GM12878 (cell line): ENCODE measurements around the gene OGFR. TPM values are rescaled to one million over a fixed set of nuclear protein-coding genes. Genes with fewer than 3 reads are reported as not detected.
A peak's percentile ranks its signal among the peaks of the same experiment; 100 is the strongest.

Experiments used
- ATAC-seq: fragments of 200-7000 bp; cut with Tn5 transposase; 3 replicates; pipeline ENCODE4 v1.9.1; 2020; ENCODE audit warnings: mild to moderate bottlenecking, moderate library complexity
- BruUV-seq: library from RNA; stranded (reverse); fragments of 400-500 nt; replicated peaks from 2 replicates; lab custom pipeline; 2021; lab: Mats Ljungman, UMichigan
- CTCF ChIA-PET: fragments of 300-600 bp; sonication (Branson Sonifier 250); formaldehyde crosslinking; extraction: SDS; loops from one replicate; lab custom pipeline; 2021; ENCODE audit warnings: inconsistent platforms; lab: Yijun Ruan, JAX
- POLR2A ChIA-PET: fragments of 350-600 bp; formaldehyde crosslinking; extraction: SDS; loops from one replicate; lab custom pipeline; 2021; ENCODE audit warnings: inconsistent platforms; lab: Charles Lee
- RAD21 ChIA-PET: fragments of 300-600 bp; sonication (Branson Sonifier 250); formaldehyde crosslinking; loops from one replicate; lab custom pipeline; 2023; ENCODE audit warnings: antibody characterized with exemption; ENCODE audit not compliant: unreplicated experiment; lab: Charles Lee
- SMC1A ChIA-PET: fragments of 300-600 bp; sonication (Branson Sonifier 250); formaldehyde crosslinking; loops from one replicate; lab custom pipeline; 2023; ENCODE audit not compliant: unreplicated experiment, uncharacterized antibody; lab: Charles Lee
- DNase-seq: peaks from one replicate; pipeline ENCODE4 v3.0.0-alpha.2; 2011; ENCODE audit warnings: low read depth, low spot score
- FAIRE-seq: peaks from 3 replicates; lab custom pipeline; 2011; peaks lifted over from hg19 to GRCh38; lab: Jason Lieb, UNC
- H2AFZ ChIP-seq: 2 replicates; pipeline ENCODE4 v1.6.0; 2011; ENCODE audit warnings: low read depth, low read length, control low read depth; ENCODE audit not compliant: control insufficient read depth
- H3K27ac ChIP-seq: 2 replicates; pipeline ENCODE4 v1.5.1; 2011; ENCODE audit warnings: control low read depth; ENCODE audit not compliant: control insufficient read depth, insufficient read depth
- H3K27me3 ChIP-seq, 2 experiments: replicated peaks in 1 of 2; 2 replicates each; pipeline versions ENCODE4 v1.6.0 to v1.6.1; 2011; ENCODE audit warnings: low read length in 1 of 2; ENCODE audit not compliant: control insufficient read depth in 2 of 2, insufficient read depth in 2 of 2
- H3K36me3 ChIP-seq, 2 experiments: 2 replicates each; pipeline ENCODE4 v1.5.1; 2011; ENCODE audit warnings: low read length in 1 of 2; ENCODE audit not compliant: control insufficient read depth in 2 of 2, insufficient read depth in 2 of 2
- H3K4me1 ChIP-seq: 2 replicates; pipeline ENCODE4 v1.6.1; 2011; ENCODE audit warnings: mild to moderate bottlenecking, low read length, moderate library complexity, mixed read lengths; ENCODE audit not compliant: control insufficient read depth, insufficient read depth
- H3K4me2 ChIP-seq: 2 replicates; pipeline ENCODE4 v1.6.0; 2011; ENCODE audit warnings: control low read depth; ENCODE audit not compliant: control insufficient read depth, insufficient read depth
- H3K4me3 ChIP-seq: fragments of 200-600 bp; sonication (generic); 2 replicates; pipeline ENCODE4 v1.5.1; 2016
- H3K79me2 ChIP-seq: 2 replicates; pipeline ENCODE4 v1.6.0; 2011; ENCODE audit warnings: low read length; ENCODE audit not compliant: control insufficient read depth, insufficient read depth
- H3K9ac ChIP-seq: 2 replicates; pipeline ENCODE4 v1.8.0; 2011; ENCODE audit warnings: low read length, control low read depth, mixed read lengths; ENCODE audit not compliant: control insufficient read depth, insufficient read depth
- H3K9me3 ChIP-seq: replicated peaks from 3 replicates; pipeline ENCODE4 v1.5.1; 2011; ENCODE audit warnings: mild to moderate bottlenecking, low read length; ENCODE audit not compliant: control insufficient read depth, insufficient read depth
- H4K20me1 ChIP-seq: 2 replicates; pipeline ENCODE4 v1.6.0; 2011; ENCODE audit not compliant: control insufficient read depth, insufficient read depth
- CHD2 ChIP-seq: IDR thresholded peaks from 2 replicates; pipeline ENCODE4 v1.6.1; 2011; ENCODE audit warnings: low read depth, low read length, improper control_type of control experiment, borderline replicate concordance
- CTCF ChIP-seq, 3 experiments: IDR thresholded peaks in 2 of 3; conservative IDR thresholded peaks in 1 of 3; 2 replicates each; pipeline ENCODE4 v1.5.1; 2011; ENCODE audit warnings: low read depth in 3 of 3, low read length in 3 of 3, mild to moderate bottlenecking in 3 of 3, control low read depth in 2 of 3, moderate library complexity in 2 of 3, inconsistent platforms in 1 of 3, mixed read lengths in 1 of 3; ENCODE audit not compliant: control insufficient read depth in 2 of 3, insufficient read depth in 1 of 3; ENCODE audit errors: extremely low read depth in 1 of 3
- IKZF1 ChIP-seq: fragments of 450-650 bp; conservative IDR thresholded peaks from 2 replicates; pipeline ENCODE4 v1.6.1; 2017; ENCODE audit warnings: antibody characterized with exemption, mild to moderate bottlenecking
- KAT2A ChIP-seq: conservative IDR thresholded peaks from 2 replicates; pipeline ENCODE4 v1.6.1; 2011; ENCODE audit warnings: low read depth, low read length; ENCODE audit not compliant: control insufficient read depth
- RAD21 ChIP-seq: IDR thresholded peaks from 2 replicates; pipeline ENCODE4 v1.6.1; 2011; ENCODE audit warnings: mild to moderate bottlenecking, low read depth, low read length, moderate library complexity; ENCODE audit not compliant: insufficient read depth
- SMC3 ChIP-seq: IDR thresholded peaks from 2 replicates; pipeline ENCODE4 v1.6.1; 2011; ENCODE audit warnings: low read length, improper control_type of control experiment, borderline replicate concordance
- TCF7 ChIP-seq: IDR thresholded peaks from 2 replicates; pipeline ENCODE4 v1.6.1; 2014; ENCODE audit warnings: antibody characterized with exemption, borderline replicate concordance
- YY1 ChIP-seq: IDR thresholded peaks from 2 replicates; pipeline ENCODE4 v1.6.1; 2011; ENCODE audit warnings: low read depth, mild to moderate bottlenecking, low read length
- WGBS: methylation state at CpG from one replicate; pipeline ENCODE4 v1.1.6; 2016; ENCODE audit warnings: low lambda C conversion rate; ENCODE audit not compliant: insufficient replicate concordance, insufficient coverage; ENCODE audit errors: missing lambda C conversion rate; 5-methylcytosine and 5-hydroxymethylcytosine counted together
- in situ Hi-C: fragments of 300-500 bp; cut with MboI; formaldehyde crosslinking; loops from 9 replicates; pipeline ENCODE4 v1.14.3; 2018; ENCODE audit warnings: mixed read lengths
- intact Hi-C: fragments of 100-400 bp; cut with micrococcal nuclease; formaldehyde crosslinking; loops from one replicate; pipeline ENCODE4 v1.14.2; 2022; ENCODE audit not compliant: unreplicated experiment
- polyA plus RNA-seq, 11 experiments: library from polyadenylated mRNA; depleted of rRNA in 4 of 11; unstranded in 6 of 11; stranded (reverse) in 5 of 11; fragments of >200 nt; fragmentation: Nextera tagmentation in 4 of 11; fragmentation: Illumina TruSeq in 1 of 11; extraction: Ambion mirVana in 4 of 11; extraction: Trizol in 1 of 11; gene quantifications; 1 replicate in 1 of 11; 2 replicates in 10 of 11; pipeline versions ENCODE4 v1.2.1 to v1.2.3, GENCODE V29; 2011 to 2016; ENCODE audit warnings: inconsistent platforms in 2 of 11, missing spikeins in 2 of 11, low read depth in 1 of 11
- total RNA-seq, 4 experiments: library from RNA; depleted of rRNA in 3 of 4; stranded (reverse); fragments of >200 nt in 3 of 4; fragmentation: Illumina TruSeq in 1 of 4; extraction: Trizol in 1 of 4; gene quantifications; 2 replicates each; pipeline versions ENCODE4 v1.2.1 to v1.2.3, GENCODE V29; 2013 to 2021

OGFR gene
- total and polyA plus RNA-seq, 10 of the 15 experiments (the other 5 are each of a cell fraction or from before 2014, with no cell fraction given): 0.72 to 62.1 (median 27.3) TPM

DNA sequence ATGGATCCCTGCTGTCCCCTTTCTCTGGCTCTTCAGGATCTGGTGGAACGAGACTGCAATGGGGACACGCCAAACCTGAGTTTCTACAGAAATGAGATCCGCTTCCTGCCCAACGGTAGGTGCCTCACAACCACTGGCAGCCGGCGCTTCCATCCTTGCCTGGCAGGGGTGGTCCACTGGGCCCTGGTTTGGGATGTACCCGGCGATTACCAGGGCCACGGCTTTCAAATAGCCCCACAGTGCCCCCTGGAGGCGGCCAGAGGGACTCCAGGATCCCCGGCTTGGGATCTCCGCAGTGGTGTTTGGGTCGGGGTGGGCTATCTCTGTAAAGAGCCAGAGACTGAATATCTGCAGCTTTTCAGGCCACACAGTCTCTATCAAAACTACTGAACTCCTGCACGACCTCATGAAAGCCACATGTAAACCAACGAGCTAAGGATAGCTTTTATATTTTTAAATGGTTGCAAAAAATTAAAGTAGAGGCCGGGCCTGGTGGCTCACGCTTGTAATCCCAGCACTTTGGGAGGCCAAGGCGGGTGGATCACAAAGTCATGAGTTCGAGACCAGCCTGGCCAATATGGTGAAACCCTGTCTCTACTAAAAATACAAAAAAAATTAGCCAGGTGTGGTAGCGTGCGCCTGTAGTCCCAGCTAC lies 3.7 kb downstream of the OGFR start:
- Histone ChIP-seq H3K36me3 (peaks cover 12 to 35% of the 10 kb centered on the region in 2 experiments; a peak in 3 of 4 replicates), H3K4me3 (no peak overlapping the region), H3K4me1 (peaks cover 18% of the 10 kb centered on the region), H3K4me2 (peak overlapping the region; percentile 44), H2AFZ (no peak overlapping the region), H3K9ac (no peak overlapping the region), H3K79me2 (peaks cover 25% of the 10 kb centered on the region), H3K9me3 (no peaks in the 10 kb centered on the region), H3K27ac (no peak overlapping the region), H4K20me1 (no peaks in the 10 kb centered on the region), H3K27me3 (no peaks in the 10 kb centered on the region)
- FAIRE-seq (peak; percentile 75), ATAC-seq (peak; percentile 77), DNase-seq (no peak)
- intact Hi-C loops (loop anchor here (1.0 to 5.0 kb wide), 3 partner anchors 140 to 306 kb away; no protein-coding TSS in a partner anchor), in situ Hi-C loops (no loop called here)
- CTCF ChIA-PET: interaction anchor here (0.5 to 4.4 kb wide), 22 partner anchors 13 to 398 kb away, joined by 3 to 43 read pairs (median 4); partner anchors contain the start of gene MRGBP
- POLR2A ChIA-PET: interaction anchor here (0.6 to 1.6 kb wide), 4 partner anchors 14 to 641 kb away, joined by 3 to 6 read pairs (median 4); no protein-coding TSS in a partner anchor
- BruUV-seq: no TSS peak
- RAD21 ChIA-PET: interaction anchor here (0.7 to 1.6 kb wide), 5 partner anchors 12 to 123 kb away, joined by 3 to 6 read pairs (median 5); partner anchors contain the start of gene MRGBP
- no peak for TF ChIP-seq KAT2A
- peak; percentile 49; the same call in 1 of the 2 replicates for TF ChIP-seq YY1
- no peak for TF ChIP-seq CHD2
- TF ChIP-seq TCF7: no peak
- TF ChIP-seq IKZF1: peak; percentile 43; the same call in 1 of the 2 replicates
- TF ChIP-seq RAD21: peak; percentile 74
- TF ChIP-seq CTCF (IDR thresholded peaks at IDR 0.05 in 2 of 3, conservative IDR thresholded peaks at IDR 0.05 in 1 of 3; ENCODE audit: control insufficient read depth in 2 of 3, extremely low read depth in 1 of 3, insufficient read depth in 1 of 3, low read depth in 3 of 3, low read length in 3 of 3): peak; percentile 85 to 91 (median 85)
- TF ChIP-seq SMC3: peak; percentile 53; the same call in 1 of the 2 replicates
- SMC1A ChIA-PET: interaction anchor here (0.7 to 1.4 kb wide), 7 partner anchors 11 to 532 kb away, joined by 3 to 4 read pairs (median 3); no protein-coding TSS in a partner anchor
- 19% methylated on average over 21 of the region's 21 CpGs for WGBS
